ENCODE results near the gene DEGS1. TPM values are rescaled to one million over a fixed set of nuclear protein-coding genes. Genes with fewer than 3 reads are reported as not detected.

DEGS1 gene
- total RNA-seq, 1 donor from 2014 or later = 43.3 TPM

DNA sequence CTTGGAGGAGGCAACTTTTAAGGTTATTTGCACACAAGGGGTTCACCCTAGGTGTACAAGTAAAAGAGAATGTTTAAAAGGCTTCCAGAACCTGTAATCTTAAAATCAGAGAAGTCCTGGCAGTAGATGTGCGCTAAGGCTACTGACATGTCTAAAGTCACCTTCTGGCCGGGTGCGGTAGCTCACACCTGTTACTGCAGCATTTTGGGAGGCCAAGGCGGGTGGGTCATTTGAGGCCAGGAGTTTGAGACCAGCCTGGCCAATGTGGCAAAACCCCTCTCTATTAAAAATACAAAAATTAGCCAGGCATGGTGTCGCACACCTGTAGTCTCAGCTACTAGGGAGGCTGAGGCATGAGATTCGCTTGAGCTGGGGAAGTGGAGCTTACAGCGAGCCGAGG, 20.3 kb upstream of the DEGS1 start:
- Histone ChIP-seq H3K27me3 (ENCODE audit: control insufficient read depth in 3 of 3, insufficient read depth in 3 of 3, low read length in 3 of 3) (no peaks in the 10 kb centered on the region), H3K4me3 (ENCODE audit: low read length in 3 of 3) (no peak overlapping the region), H3K9me3 (ENCODE audit: control insufficient read depth in 3 of 3, low read length in 3 of 3) (no peaks in the 10 kb centered on the region), H3K36me3 (ENCODE audit: control insufficient read depth in 3 of 3, insufficient read depth in 3 of 3, low read length in 3 of 3) (peaks cover 0 to 22% (median 13%) of the 10 kb centered on the region in 3 donors), H3K9ac (ENCODE audit: low read depth in 1 of 3, low read length in 3 of 3) (no peak overlapping the region), H3K27ac (ENCODE audit: low read depth, low read length) (no peak overlapping the region), H3K4me1 (ENCODE audit: control insufficient read depth in 3 of 3, insufficient read depth in 3 of 3, low read length in 3 of 3) (no peaks in the 10 kb centered on the region)

DNA sequence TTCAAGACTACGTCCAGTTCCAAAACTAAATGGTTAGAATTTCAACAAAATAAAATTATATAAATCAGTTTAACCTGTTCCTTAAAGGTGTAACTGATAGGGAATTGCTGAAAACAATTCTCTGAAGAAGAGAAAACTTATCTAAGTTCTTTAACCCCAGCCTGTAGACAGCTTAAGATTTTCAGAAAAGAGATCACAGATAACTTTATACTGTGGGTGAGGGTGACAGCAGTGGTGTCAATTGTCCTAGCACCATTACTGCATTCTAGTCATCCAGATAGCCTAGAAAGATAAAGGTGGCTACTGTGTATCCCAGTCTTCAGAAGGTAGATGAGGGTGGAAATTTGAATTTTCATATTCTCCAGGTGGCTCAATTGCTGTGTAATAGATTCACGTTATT, 19.7 kb upstream of the DEGS1 start:
- H3K9me3 ChIP-seq (ENCODE audit: control insufficient read depth in 3 of 3, low read length in 3 of 3) = no peaks in the 10 kb centered on the region
- no peaks in the 10 kb centered on the region for H3K27me3 ChIP-seq (ENCODE audit: control insufficient read depth in 3 of 3, insufficient read depth in 3 of 3, low read length in 3 of 3)
- H3K9ac ChIP-seq (ENCODE audit: low read depth in 1 of 3, low read length in 3 of 3) = no peak overlapping the region
- no peaks in the 10 kb centered on the region for H3K4me1 ChIP-seq (ENCODE audit: control insufficient read depth in 3 of 3, insufficient read depth in 3 of 3, low read length in 3 of 3)
- H3K4me3 ChIP-seq (ENCODE audit: low read length in 3 of 3) = no peak overlapping the region
- peaks cover 0 to 17% (median 8%) of the 10 kb centered on the region in 3 donors for H3K36me3 ChIP-seq (ENCODE audit: control insufficient read depth in 3 of 3, insufficient read depth in 3 of 3, low read length in 3 of 3)
- H3K27ac ChIP-seq (ENCODE audit: low read depth, low read length) = no peak overlapping the region

DNA sequence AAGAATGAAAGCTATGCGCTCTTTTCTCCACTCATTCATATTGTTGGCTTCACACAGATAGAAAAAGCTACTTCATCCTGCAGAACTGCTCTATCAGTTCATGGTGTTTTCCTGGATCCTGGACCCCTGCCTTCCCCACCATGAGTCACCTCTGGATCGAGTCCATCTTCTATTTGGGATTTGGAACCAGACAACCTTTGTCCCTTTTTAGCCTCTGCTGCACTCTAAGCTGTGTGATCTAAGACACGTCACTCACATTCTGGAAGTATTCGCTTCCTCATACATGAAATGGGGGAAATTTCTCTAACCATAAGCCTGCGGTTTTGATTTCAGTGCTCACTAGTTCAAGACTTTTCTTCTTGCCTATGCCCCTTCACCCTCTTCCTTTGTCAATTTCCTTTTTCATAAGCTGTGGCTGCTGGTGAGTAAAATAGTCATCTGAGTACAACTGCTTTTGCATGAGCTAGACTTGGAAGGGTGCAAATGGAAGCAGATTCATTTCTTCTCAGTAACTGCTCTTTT, 14.1 kb upstream of the DEGS1 start:
- H3K9ac ChIP-seq (ENCODE audit: low read depth in 1 of 3, low read length in 3 of 3) = peak overlapping the region in 2 of 3 donors; percentile 59 to 61
- no peaks in the 10 kb centered on the region for H3K9me3 ChIP-seq (ENCODE audit: control insufficient read depth in 3 of 3, low read length in 3 of 3)
- H3K27ac ChIP-seq (ENCODE audit: low read depth, low read length) = peak overlapping the region; percentile 41
- no peaks in the 10 kb centered on the region for H3K27me3 ChIP-seq (ENCODE audit: control insufficient read depth in 3 of 3, insufficient read depth in 3 of 3, low read length in 3 of 3)
- peak overlapping the region in 2 of 3 donors; percentile 16 to 17 for H3K4me3 ChIP-seq (ENCODE audit: low read length in 3 of 3)
- H3K4me1 ChIP-seq (ENCODE audit: control insufficient read depth in 3 of 3, insufficient read depth in 3 of 3, low read length in 3 of 3) = peaks cover 5 to 6% (median 5%) of the 10 kb centered on the region in 3 donors
- H3K36me3 ChIP-seq (ENCODE audit: control insufficient read depth in 3 of 3, insufficient read depth in 3 of 3, low read length in 3 of 3) = no peaks in the 10 kb centered on the region

DNA sequence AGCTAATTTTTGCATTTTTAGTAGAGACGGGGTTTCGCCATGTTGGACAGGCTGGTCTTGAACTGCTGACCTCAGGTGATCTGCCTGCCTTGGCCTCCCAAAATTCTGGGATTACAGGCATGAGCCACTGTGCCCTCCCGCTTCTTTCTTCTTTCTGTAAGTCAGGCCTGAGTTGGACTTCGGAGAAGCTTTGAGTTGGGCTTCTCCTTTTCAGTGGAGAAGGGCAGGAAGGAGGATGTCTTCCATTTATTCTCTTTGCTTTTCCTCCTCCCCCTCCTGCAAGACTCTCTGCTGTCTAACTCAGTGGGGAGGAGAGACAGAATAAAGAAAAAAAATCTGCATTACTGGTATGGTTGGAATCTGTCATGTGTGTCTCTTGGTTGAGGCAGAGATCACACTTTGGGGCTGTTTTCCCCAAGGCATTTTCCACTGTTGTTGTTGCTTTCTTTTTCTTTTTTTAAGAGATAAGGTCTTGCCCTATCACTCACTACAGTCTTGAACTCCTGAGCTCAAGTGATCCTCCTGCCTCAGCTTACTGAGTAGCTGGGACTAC, 13.2 kb upstream of the DEGS1 start:
- H3K4me1 ChIP-seq (ENCODE audit: control insufficient read depth in 3 of 3, insufficient read depth in 3 of 3, low read length in 3 of 3) = peaks cover 5 to 6% (median 5%) of the 10 kb centered on the region in 3 donors
- no peak overlapping the region for H3K9ac ChIP-seq (ENCODE audit: low read depth in 1 of 3, low read length in 3 of 3)
- no peak overlapping the region for H3K4me3 ChIP-seq (ENCODE audit: low read length in 3 of 3)
- H3K9me3 ChIP-seq (ENCODE audit: control insufficient read depth in 3 of 3, low read length in 3 of 3) = no peaks in the 10 kb centered on the region
- H3K27ac ChIP-seq (ENCODE audit: low read depth, low read length) = peak overlapping the region; percentile 41
- H3K27me3 ChIP-seq (ENCODE audit: control insufficient read depth in 3 of 3, insufficient read depth in 3 of 3, low read length in 3 of 3) = no peaks in the 10 kb centered on the region
- no peaks in the 10 kb centered on the region for H3K36me3 ChIP-seq (ENCODE audit: control insufficient read depth in 3 of 3, insufficient read depth in 3 of 3, low read length in 3 of 3)

DNA sequence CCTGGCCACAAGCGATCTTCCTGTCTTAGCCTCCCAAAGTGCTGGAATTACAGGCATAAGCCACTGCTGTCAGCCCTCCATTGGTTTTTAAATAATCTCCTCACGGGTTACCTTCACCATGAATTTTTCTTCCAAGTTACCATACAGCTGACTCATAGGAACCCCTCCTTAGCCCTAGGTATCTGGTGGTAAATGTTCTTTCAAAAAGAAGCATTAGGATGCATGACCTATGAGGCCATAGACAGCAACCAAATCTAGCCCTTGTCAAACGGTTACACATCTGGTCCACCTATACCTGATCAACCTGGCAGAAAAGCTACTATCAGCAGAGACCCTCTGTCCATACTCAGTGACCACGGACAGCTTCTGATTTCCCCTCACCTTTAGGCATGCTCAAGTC, 12.7 kb upstream of the DEGS1 start:
- Histone ChIP-seq H3K4me3 (ENCODE audit: low read length in 3 of 3) (no peak overlapping the region), H3K9ac (ENCODE audit: low read depth in 1 of 3, low read length in 3 of 3) (no peak overlapping the region), H3K36me3 (ENCODE audit: control insufficient read depth in 3 of 3, insufficient read depth in 3 of 3, low read length in 3 of 3) (no peaks in the 10 kb centered on the region), H3K27me3 (ENCODE audit: control insufficient read depth in 3 of 3, insufficient read depth in 3 of 3, low read length in 3 of 3) (no peaks in the 10 kb centered on the region), H3K9me3 (ENCODE audit: control insufficient read depth in 3 of 3, low read length in 3 of 3) (no peaks in the 10 kb centered on the region), H3K27ac (ENCODE audit: low read depth, low read length) (no peak overlapping the region), H3K4me1 (ENCODE audit: control insufficient read depth in 3 of 3, insufficient read depth in 3 of 3, low read length in 3 of 3) (peaks cover 5 to 6% (median 5%) of the 10 kb centered on the region in 3 donors)

DNA sequence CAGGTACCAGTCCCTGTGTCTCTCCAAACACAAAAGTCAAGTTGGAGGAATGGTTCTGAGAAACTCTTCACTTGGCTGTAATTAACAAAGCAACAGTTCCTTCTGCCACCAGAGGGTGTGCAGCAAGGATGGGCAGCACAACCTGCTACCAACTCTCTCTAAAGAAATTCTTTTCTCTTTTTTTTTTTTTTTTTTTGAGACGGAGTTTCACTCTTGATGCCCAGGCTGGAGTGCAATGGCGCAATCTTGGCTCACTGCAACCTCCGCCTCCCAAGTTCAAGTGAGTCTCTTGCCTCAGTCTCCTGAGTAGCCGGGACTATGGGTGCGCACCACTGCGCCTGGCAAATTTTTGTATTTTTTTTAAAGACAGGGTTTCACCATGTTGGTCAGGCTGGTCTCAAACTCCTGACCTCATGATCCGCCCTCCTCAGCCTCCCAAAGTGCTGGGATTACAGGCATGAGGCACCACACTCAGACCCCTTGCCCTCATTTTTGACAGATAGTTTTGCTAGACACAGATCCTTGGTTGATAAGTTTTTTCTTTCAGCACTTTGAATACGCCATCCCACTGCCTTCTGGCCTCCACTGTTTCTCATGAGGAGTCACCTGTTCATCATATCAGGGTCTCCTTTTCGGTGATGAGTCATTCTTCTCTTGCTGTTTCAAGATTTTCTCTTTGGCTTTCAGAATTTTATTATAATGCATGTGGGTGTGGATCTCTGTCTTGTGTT, 12.1 kb upstream of the DEGS1 start:
- no peak overlapping the region for H3K4me3 ChIP-seq (ENCODE audit: low read length in 3 of 3)
- H3K36me3 ChIP-seq (ENCODE audit: control insufficient read depth in 3 of 3, insufficient read depth in 3 of 3, low read length in 3 of 3) = no peaks in the 10 kb centered on the region
- peaks cover 5 to 7% (median 6%) of the 10 kb centered on the region in 3 donors for H3K4me1 ChIP-seq (ENCODE audit: control insufficient read depth in 3 of 3, insufficient read depth in 3 of 3, low read length in 3 of 3)
- no peak overlapping the region for H3K9ac ChIP-seq (ENCODE audit: low read depth in 1 of 3, low read length in 3 of 3)
- H3K9me3 ChIP-seq (ENCODE audit: control insufficient read depth in 3 of 3, low read length in 3 of 3) = no peaks in the 10 kb centered on the region
- H3K27ac ChIP-seq (ENCODE audit: low read depth, low read length) = no peak overlapping the region
- no peaks in the 10 kb centered on the region for H3K27me3 ChIP-seq (ENCODE audit: control insufficient read depth in 3 of 3, insufficient read depth in 3 of 3, low read length in 3 of 3)

DNA sequence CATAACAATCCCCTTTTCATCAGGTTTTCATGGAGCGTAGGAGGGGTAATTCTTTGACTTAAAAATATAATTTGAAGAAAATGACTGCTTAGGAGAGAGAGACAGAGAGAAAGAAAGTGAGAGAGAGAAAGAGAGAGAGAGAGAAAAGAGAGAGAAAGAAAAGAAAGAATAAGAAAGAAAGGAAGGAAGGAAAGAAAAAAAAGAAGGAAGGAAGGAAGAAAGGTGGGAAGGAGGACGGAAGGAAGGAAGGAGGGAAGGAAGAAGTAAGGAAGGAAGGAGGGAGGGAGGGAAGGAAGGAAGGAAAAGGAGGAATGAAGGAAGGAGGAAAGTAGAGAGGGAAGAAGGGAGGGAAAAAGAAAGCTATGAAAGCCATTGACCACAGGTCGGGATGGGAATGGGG, 10.8 kb upstream of the DEGS1 start:
- Histone ChIP-seq H3K27me3 (ENCODE audit: control insufficient read depth in 3 of 3, insufficient read depth in 3 of 3, low read length in 3 of 3) (no peaks in the 10 kb centered on the region), H3K9ac (ENCODE audit: low read depth in 1 of 3, low read length in 3 of 3) (no peak overlapping the region), H3K4me3 (ENCODE audit: low read length in 3 of 3) (no peak overlapping the region), H3K4me1 (ENCODE audit: control insufficient read depth in 3 of 3, insufficient read depth in 3 of 3, low read length in 3 of 3) (peaks cover 5 to 7% (median 6%) of the 10 kb centered on the region in 3 donors), H3K27ac (ENCODE audit: low read depth, low read length) (no peak overlapping the region), H3K9me3 (ENCODE audit: control insufficient read depth in 3 of 3, low read length in 3 of 3) (no peaks in the 10 kb centered on the region), H3K36me3 (ENCODE audit: control insufficient read depth in 3 of 3, insufficient read depth in 3 of 3, low read length in 3 of 3) (no peaks in the 10 kb centered on the region)

DNA sequence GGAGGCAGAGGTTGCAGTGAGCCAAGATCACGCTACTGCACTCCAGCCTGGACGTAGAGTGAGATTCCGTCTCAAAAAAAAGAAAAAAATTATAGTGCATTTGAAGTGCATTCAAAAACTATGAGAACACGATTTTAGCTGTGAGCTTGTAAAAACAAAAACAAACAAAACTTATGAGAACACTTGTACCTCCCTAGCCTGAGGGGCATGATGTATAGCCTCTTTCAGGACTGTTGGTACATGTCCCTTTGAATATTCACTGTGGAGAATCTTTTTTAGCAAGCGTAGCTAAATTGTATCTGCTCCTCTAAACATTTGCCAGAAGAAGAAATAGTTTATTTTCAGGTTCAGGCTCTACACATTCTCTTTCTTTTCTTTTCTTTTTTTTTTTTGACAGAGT, 9.5 kb upstream of the DEGS1 start:
- H3K9me3 ChIP-seq (ENCODE audit: control insufficient read depth in 3 of 3, low read length in 3 of 3) = no peaks in the 10 kb centered on the region
- H3K9ac ChIP-seq (ENCODE audit: low read depth in 1 of 3, low read length in 3 of 3) = no peak overlapping the region
- no peaks in the 10 kb centered on the region for H3K27me3 ChIP-seq (ENCODE audit: control insufficient read depth in 3 of 3, insufficient read depth in 3 of 3, low read length in 3 of 3)
- no peak overlapping the region for H3K27ac ChIP-seq (ENCODE audit: low read depth, low read length)
- no peaks in the 10 kb centered on the region for H3K36me3 ChIP-seq (ENCODE audit: control insufficient read depth in 3 of 3, insufficient read depth in 3 of 3, low read length in 3 of 3)
- no peak overlapping the region for H3K4me3 ChIP-seq (ENCODE audit: low read length in 3 of 3)
- H3K4me1 ChIP-seq (ENCODE audit: control insufficient read depth in 3 of 3, insufficient read depth in 3 of 3, low read length in 3 of 3) = peaks cover 5 to 7% (median 6%) of the 10 kb centered on the region in 3 donors

DNA sequence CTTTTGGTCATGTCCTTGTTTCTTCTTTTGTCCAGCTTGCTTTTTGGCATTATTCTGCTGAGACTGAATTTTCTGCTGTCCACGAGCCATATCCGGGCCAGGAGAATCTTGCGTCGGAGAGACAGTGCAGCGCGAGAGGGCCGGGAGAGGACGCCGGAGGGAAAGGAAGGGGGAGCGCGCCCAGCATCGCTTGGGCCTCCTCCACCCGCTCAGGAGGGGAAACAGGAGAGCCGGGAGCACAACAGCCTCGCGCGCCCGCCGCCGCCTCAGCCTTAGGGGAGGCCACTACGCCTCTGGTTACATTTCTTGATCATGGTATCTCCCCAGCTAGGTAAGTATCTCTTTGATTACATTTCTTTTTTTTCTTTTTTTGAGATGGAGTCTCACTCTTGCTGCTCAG, 7.4 kb upstream of the DEGS1 start:
- Histone ChIP-seq H3K9ac (ENCODE audit: low read depth in 1 of 3, low read length in 3 of 3) (no peak overlapping the region), H3K36me3 (ENCODE audit: control insufficient read depth in 3 of 3, insufficient read depth in 3 of 3, low read length in 3 of 3) (no peaks in the 10 kb centered on the region), H3K9me3 (ENCODE audit: control insufficient read depth in 3 of 3, low read length in 3 of 3) (no peaks in the 10 kb centered on the region), H3K4me1 (ENCODE audit: control insufficient read depth in 3 of 3, insufficient read depth in 3 of 3, low read length in 3 of 3) (peaks cover 0 to 2% (median 0%) of the 10 kb centered on the region in 3 donors), H3K27me3 (ENCODE audit: control insufficient read depth in 3 of 3, insufficient read depth in 3 of 3, low read length in 3 of 3) (no peaks in the 10 kb centered on the region), H3K4me3 (ENCODE audit: low read length in 3 of 3) (no peak overlapping the region), H3K27ac (ENCODE audit: low read depth, low read length) (no peak overlapping the region)

DNA sequence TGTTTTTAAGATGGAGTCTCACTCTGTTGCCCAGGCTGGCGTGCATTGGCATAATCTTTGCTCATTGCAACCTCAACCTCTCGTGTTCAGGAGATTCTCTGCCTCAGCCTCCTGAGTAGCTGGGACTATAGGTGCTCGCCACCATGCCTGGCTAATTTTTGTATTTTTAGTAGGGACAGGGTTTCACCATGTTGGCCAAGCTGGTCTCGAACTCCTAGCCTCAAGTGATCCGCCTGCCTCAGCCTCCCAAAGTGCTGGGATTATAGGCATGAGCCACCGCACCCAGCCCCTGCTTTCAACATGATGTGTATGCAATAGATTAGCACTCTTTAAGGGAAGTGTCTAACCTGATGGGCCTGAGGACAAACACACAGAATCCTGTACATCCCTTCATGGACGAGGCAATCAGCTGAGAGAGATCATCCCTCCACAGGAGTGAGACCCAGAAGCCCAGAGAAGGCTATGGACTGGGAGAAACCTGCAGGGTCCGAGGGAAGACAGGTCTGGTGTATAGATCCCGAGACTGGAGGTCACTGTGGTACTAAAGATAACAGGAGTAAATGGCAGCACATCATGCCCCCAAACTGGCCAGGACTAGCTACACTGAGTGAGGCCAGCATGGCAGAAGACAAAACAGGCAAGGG, 5.6 kb upstream of the DEGS1 start:
- Histone ChIP-seq H3K27ac (ENCODE audit: low read depth, low read length) (no peak overlapping the region), H3K36me3 (ENCODE audit: control insufficient read depth in 3 of 3, insufficient read depth in 3 of 3, low read length in 3 of 3) (no peaks in the 10 kb centered on the region)

More for the DNA sequence above, 5.6 kb upstream of the DEGS1 start:
- no peak overlapping the region for H3K4me3 ChIP-seq (ENCODE audit: low read length in 3 of 3)
- peaks cover 0 to 4% (median 3%) of the 10 kb centered on the region in 3 donors for H3K4me1 ChIP-seq (ENCODE audit: control insufficient read depth in 3 of 3, insufficient read depth in 3 of 3, low read length in 3 of 3)
- H3K9ac ChIP-seq (ENCODE audit: low read depth in 1 of 3, low read length in 3 of 3) = no peak overlapping the region
- H3K27me3 ChIP-seq (ENCODE audit: control insufficient read depth in 3 of 3, insufficient read depth in 3 of 3, low read length in 3 of 3) = no peaks in the 10 kb centered on the region
- H3K9me3 ChIP-seq (ENCODE audit: control insufficient read depth in 3 of 3, low read length in 3 of 3) = no peaks in the 10 kb centered on the region
